22Rv1 (cell line): ENCODE data around the gene C1QC.

Experiments
- CTCF ChIP-seq: fragments of 450-650 bp; IDR thresholded peaks from 2 replicates; pipeline ENCODE4 v1.5.1; 2017; ENCODE audit warnings: mild to moderate bottlenecking
- ZFX ChIP-seq: fragments of 450-650 bp; IDR thresholded peaks from 2 replicates; pipeline ENCODE4 v1.6.1; 2017; ENCODE audit warnings: antibody characterized with exemption, borderline replicate concordance

DNA sequence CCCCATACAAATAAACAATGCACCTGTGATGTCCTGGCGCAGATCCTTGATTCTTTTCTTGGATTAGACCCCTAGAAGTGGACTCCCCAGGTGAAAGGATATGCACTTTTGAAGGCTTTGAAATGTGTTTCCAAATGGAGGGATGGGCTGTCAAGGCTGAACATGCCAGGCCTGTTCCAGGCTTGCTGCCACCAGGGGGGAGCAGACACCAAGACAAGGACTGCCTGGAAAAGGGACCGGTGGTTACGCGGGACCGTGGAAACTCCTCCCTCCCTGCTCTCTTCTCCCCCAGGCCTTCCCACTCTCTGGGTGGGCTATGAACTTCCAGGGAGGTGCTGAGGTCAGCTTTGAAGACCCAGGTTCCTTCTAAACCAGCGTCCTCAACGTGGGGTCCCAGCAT, 22.3 kb downstream of the C1QC start:
- TF ChIP-seq CTCF (peak; percentile 44), ZFX (no peak)
